DND-41 (cell line): ENCODE measurements around the gene UNC79.

Experiments used
- ATAC-seq: fragments of 200-7000 bp; cut with Tn5 transposase; 3 replicates; pipeline ENCODE4 v1.9.1; 2021; ENCODE audit warnings: low read depth; ENCODE audit not compliant: insufficient read depth
- DNase-seq: peaks from one replicate; pipeline ENCODE4 v3.0.0-alpha.2; 2020
- H2AFZ ChIP-seq: 2 replicates; pipeline ENCODE4 v1.6.0; 2012; ENCODE audit warnings: low read depth, low read length
- H3K27ac ChIP-seq: 2 replicates; pipeline ENCODE4 v1.5.1; 2012; ENCODE audit warnings: low read length, inconsistent platforms
- H3K27me3 ChIP-seq: fragments of 200-600 bp; sonication (generic); 2 replicates; pipeline ENCODE4 v1.6.0; 2012; ENCODE audit warnings: low read length, mild to moderate bottlenecking, inconsistent platforms; ENCODE audit not compliant: insufficient read depth, poor library complexity
- H3K36me3 ChIP-seq: 2 replicates; pipeline ENCODE4 v1.5.1; 2012; ENCODE audit warnings: low read length, inconsistent platforms; ENCODE audit not compliant: insufficient read depth
- H3K4me1 ChIP-seq: 2 replicates; pipeline ENCODE4 v1.5.1; 2012; ENCODE audit warnings: mild to moderate bottlenecking, low read length; ENCODE audit not compliant: insufficient read depth
- H3K4me2 ChIP-seq: 2 replicates; pipeline ENCODE4 v1.6.0; 2012; ENCODE audit warnings: mild to moderate bottlenecking, moderate library complexity, low read length, inconsistent platforms; ENCODE audit not compliant: insufficient read depth
- H3K4me3 ChIP-seq, 2 experiments: fragments of 200-600 bp in 1 of 2; shearing (Covaris generic) in 1 of 2; 2 replicates each; pipeline ENCODE4 v1.5.1; 2012 to 2016; ENCODE audit warnings: inconsistent platforms in 2 of 2, low read length in 2 of 2, mild to moderate bottlenecking in 2 of 2, low read depth in 1 of 2, moderate library complexity in 1 of 2
- H3K79me2 ChIP-seq: 2 replicates; pipeline ENCODE4 v1.6.0; 2012; ENCODE audit warnings: low read length, inconsistent platforms; ENCODE audit not compliant: insufficient read depth
- H3K9ac ChIP-seq: 2 replicates; pipeline ENCODE4 v1.6.0; 2012; ENCODE audit warnings: low read depth, mild to moderate bottlenecking, inconsistent platforms, low read length, moderate library complexity
- H3K9me3 ChIP-seq: 2 replicates; pipeline ENCODE4 v1.5.1; 2012; ENCODE audit warnings: low read length, moderate library complexity, mild to moderate bottlenecking, inconsistent platforms; ENCODE audit not compliant: insufficient read depth, severe bottlenecking
- H4K20me1 ChIP-seq: 2 replicates; pipeline ENCODE4 v1.6.0; 2012; ENCODE audit warnings: low read length; ENCODE audit not compliant: insufficient read depth
- CTCF ChIP-seq: IDR thresholded peaks from 2 replicates; pipeline ENCODE4 v1.5.1; 2012; ENCODE audit warnings: borderline replicate concordance, low read length, moderate library complexity, mild to moderate bottlenecking; ENCODE audit not compliant: poor library complexity, severe bottlenecking; ENCODE audit errors: extremely low read depth
- EZH2 ChIP-seq: IDR thresholded peaks from 3 replicates; pipeline ENCODE4 v1.6.1; 2012; ENCODE audit warnings: borderline replicate concordance, low read depth, mild to moderate bottlenecking, moderate library complexity, low read length, inconsistent platforms; ENCODE audit not compliant: severe bottlenecking

UNC79 gene

GRCh38 chr14:93527203-93527607, 96.5 kb downstream of the UNC79 start:
- Histone ChIP-seq H3K79me2 (no peaks in the 10 kb centered on the region), H3K4me1 (no peaks in the 10 kb centered on the region), H3K36me3 (no peaks in the 10 kb centered on the region), H3K4me3 (no peak overlapping the region), H3K9ac (no peak overlapping the region), H3K27me3 (no peaks in the 10 kb centered on the region), H3K9me3 (no peaks in the 10 kb centered on the region), H3K4me2 (no peak overlapping the region), H2AFZ (no peak overlapping the region), H3K27ac (no peak overlapping the region), H4K20me1 (no peaks in the 10 kb centered on the region)
- TF ChIP-seq CTCF (no peak), EZH2 (no peak)
- DNase-seq (no peak), ATAC-seq (no peak)

GRCh38 chr14:93528884-93529558, 98.3 kb downstream of the UNC79 start:
- DNase-seq = no peak
- H2AFZ ChIP-seq = no peak overlapping the region
- no peaks in the 10 kb centered on the region for H3K27me3 ChIP-seq
- TF ChIP-seq CTCF (no peak), EZH2 (no peak)
- H3K4me2 ChIP-seq = no peak overlapping the region
- no peaks in the 10 kb centered on the region for H3K79me2 ChIP-seq
- no peaks in the 10 kb centered on the region for H3K36me3 ChIP-seq
- H4K20me1 ChIP-seq = no peaks in the 10 kb centered on the region
- H3K9ac ChIP-seq = no peak overlapping the region
- H3K4me3 ChIP-seq = no peak overlapping the region
- H3K4me1 ChIP-seq = no peaks in the 10 kb centered on the region
- no peak overlapping the region for H3K27ac ChIP-seq
- no peaks in the 10 kb centered on the region for H3K9me3 ChIP-seq
- ATAC-seq = no peak

- no peak overlapping the region for H3K27ac ChIP-seq
- no peaks in the 10 kb centered on the region for H3K27me3 ChIP-seq
- no peaks in the 10 kb centered on the region for H4K20me1 ChIP-seq
- TF ChIP-seq EZH2 (no peak), CTCF (no peak)
- H3K4me2 ChIP-seq = no peak overlapping the region
- H3K4me1 ChIP-seq = no peaks in the 10 kb centered on the region
- H3K79me2 ChIP-seq = no peaks in the 10 kb centered on the region
- H3K36me3 ChIP-seq = no peaks in the 10 kb centered on the region
- H3K9ac ChIP-seq = no peak overlapping the region
- no peak overlapping the region for H2AFZ ChIP-seq
- ATAC-seq (no peak), DNase-seq (no peak)
- H3K9me3 ChIP-seq = no peaks in the 10 kb centered on the region
- H3K4me3 ChIP-seq = no peak overlapping the region
Observed at GRCh38 chr14:93531644-93532043, 100.9 kb downstream of the UNC79 start.

GRCh38 chr14:93532541-93532940, 101.8 kb downstream of the UNC79 start:
- TF ChIP-seq CTCF (no peak), EZH2 (no peak)
- Histone ChIP-seq H3K4me2 (no peak overlapping the region), H3K27ac (no peak overlapping the region), H3K9ac (no peak overlapping the region), H4K20me1 (no peaks in the 10 kb centered on the region), H3K4me3 (no peak overlapping the region), H2AFZ (no peak overlapping the region), H3K36me3 (no peaks in the 10 kb centered on the region), H3K79me2 (no peaks in the 10 kb centered on the region), H3K27me3 (no peaks in the 10 kb centered on the region), H3K9me3 (no peaks in the 10 kb centered on the region), H3K4me1 (no peaks in the 10 kb centered on the region)
- DNase-seq = no peak
- no peak for ATAC-seq
